WERI-Rb-1 (cell line): Measurements from ENCODE around the gene PYGB.

Experiments used
- DNase-seq: peaks from one replicate; pipeline ENCODE4 v3.0.0-alpha.2; 2020
- H3K27ac ChIP-seq: fragments of 250-450 bp; sonication (Bioruptor Pico); 2 replicates; pipeline ENCODE4 v1.5.1; 2020; ENCODE audit warnings: mild to moderate bottlenecking, moderate library complexity
- H3K27me3 ChIP-seq: fragments of 250-450 bp; sonication (Bioruptor Pico); 2 replicates; pipeline ENCODE4 v1.5.1; 2021; ENCODE audit warnings: mild to moderate bottlenecking, low read depth, moderate library complexity; ENCODE audit not compliant: insufficient read depth, severe bottlenecking
- H3K36me3 ChIP-seq: fragments of 250-450 bp; sonication (Bioruptor Pico); 2 replicates; pipeline ENCODE4 v1.5.1; 2020; ENCODE audit warnings: mild to moderate bottlenecking, moderate library complexity
- H3K4me3 ChIP-seq: 2 replicates; pipeline ENCODE4 v1.5.1; 2011; ENCODE audit warnings: low read depth, mild to moderate bottlenecking, control low read depth, low read length
- H3K9me3 ChIP-seq: fragments of 250-450 bp; sonication (Bioruptor Pico); 2 replicates; pipeline ENCODE4 v1.5.1; 2021; ENCODE audit warnings: mild to moderate bottlenecking, moderate library complexity; ENCODE audit not compliant: severe bottlenecking
- TF ChIP-seq, protein P1 (sequence below): IDR thresholded peaks from 2 replicates; pipeline ENCODE4 v1.5.1; 2011; ENCODE audit warnings: low read depth, mild to moderate bottlenecking, control low read depth, inconsistent platforms, low read length

PYGB gene

DNA sequence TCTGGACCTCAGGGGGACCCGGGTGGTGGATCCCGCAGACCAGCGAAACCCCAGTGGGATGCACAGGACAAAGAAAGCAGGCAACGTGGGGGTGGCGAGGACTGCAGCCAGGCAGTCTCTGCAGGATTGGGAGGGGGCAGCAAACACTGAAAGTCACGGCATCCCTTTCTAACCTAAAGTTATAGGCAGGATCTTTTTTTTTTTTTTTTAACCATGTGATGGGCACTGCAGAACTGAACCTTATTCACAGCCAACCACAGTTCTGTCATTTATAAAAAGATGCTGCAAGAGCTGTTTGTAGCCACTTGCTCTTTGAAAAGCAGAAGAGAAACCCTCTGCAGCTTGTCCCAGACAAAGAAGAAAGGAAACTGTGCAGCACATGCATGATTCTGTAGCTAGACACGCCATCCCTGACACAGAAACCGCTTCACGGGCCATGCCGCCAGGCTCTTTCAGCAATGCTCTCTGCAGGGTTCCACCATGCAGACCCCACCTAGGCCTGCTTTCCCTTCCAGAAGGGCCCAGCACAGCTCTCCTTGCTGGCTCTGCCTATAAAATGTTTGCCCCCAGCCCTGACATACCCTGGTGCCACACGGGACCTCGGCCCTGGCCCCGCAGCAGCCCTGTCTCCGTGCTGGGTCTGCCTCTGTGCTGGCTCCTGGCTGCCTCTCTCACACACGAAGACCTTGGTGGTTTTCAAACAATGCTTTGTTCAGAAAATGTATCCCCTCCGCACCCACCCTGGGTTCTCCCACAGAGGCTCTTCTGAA, 70.8 kb downstream of the PYGB start:
- peaks cover 27% of the 10 kb centered on the region for H3K36me3 ChIP-seq
- H3K27me3 ChIP-seq, result no peaks in the 10 kb centered on the region
- no peaks in the 10 kb centered on the region for H3K9me3 ChIP-seq
- peak overlapping the region; percentile 18; the same call in 1 of the 2 replicates for H3K27ac ChIP-seq
- no peak overlapping the region for H3K4me3 ChIP-seq
- DNase-seq, result no peak
- TF ChIP-seq, protein P1, sequence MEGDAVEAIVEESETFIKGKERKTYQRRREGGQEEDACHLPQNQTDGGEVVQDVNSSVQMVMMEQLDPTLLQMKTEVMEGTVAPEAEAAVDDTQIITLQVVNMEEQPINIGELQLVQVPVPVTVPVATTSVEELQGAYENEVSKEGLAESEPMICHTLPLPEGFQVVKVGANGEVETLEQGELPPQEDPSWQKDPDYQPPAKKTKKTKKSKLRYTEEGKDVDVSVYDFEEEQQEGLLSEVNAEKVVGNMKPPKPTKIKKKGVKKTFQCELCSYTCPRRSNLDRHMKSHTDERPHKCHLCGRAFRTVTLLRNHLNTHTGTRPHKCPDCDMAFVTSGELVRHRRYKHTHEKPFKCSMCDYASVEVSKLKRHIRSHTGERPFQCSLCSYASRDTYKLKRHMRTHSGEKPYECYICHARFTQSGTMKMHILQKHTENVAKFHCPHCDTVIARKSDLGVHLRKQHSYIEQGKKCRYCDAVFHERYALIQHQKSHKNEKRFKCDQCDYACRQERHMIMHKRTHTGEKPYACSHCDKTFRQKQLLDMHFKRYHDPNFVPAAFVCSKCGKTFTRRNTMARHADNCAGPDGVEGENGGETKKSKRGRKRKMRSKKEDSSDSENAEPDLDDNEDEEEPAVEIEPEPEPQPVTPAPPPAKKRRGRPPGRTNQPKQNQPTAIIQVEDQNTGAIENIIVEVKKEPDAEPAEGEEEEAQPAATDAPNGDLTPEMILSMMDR, result no peak

DNA sequence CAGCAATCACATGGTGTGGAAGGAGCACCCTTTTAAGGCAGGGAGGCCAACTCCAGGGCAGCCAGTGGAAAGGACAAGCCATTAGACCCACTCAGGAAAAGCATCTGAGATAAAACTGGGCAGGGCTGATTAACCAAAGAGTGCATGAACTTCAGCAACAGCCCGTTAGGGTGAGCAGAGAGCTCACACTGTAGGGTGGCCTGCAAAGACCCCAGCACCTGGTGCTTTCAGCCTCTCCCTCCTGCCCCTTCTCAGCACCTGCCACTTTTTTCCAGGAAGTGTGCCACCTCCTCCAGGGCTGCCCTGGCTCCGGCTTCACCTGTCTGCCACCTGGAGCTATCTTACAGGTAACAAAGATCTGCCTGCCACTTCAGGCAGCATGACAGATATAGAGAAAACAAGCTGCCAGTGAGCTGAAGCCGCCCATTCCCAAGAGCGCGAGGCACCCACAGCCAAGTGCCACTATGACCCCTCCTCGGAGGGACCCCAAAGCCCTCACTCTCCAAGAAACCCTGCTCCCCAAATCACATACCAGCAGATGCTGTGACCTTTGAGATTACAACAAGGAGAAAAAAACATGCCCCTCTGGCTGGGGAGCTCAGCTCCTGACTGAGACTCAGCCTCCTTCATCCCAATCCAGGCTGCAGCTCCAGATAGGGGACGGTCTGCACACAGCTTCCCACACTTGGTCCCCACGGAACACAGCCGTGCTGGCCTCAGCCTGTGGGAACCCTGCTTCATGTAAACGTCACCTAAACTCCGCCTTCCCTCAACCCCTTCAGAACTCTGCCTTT, 71.6 kb downstream of the PYGB start:
- Histone ChIP-seq H3K9me3 (no peaks in the 10 kb centered on the region), H3K4me3 (no peak overlapping the region), H3K36me3 (peaks cover 22% of the 10 kb centered on the region), H3K27me3 (no peaks in the 10 kb centered on the region), H3K27ac (peak overlapping the region; percentile 30)
- TF ChIP-seq, protein P1, result no peak
- no peak for DNase-seq

DNA sequence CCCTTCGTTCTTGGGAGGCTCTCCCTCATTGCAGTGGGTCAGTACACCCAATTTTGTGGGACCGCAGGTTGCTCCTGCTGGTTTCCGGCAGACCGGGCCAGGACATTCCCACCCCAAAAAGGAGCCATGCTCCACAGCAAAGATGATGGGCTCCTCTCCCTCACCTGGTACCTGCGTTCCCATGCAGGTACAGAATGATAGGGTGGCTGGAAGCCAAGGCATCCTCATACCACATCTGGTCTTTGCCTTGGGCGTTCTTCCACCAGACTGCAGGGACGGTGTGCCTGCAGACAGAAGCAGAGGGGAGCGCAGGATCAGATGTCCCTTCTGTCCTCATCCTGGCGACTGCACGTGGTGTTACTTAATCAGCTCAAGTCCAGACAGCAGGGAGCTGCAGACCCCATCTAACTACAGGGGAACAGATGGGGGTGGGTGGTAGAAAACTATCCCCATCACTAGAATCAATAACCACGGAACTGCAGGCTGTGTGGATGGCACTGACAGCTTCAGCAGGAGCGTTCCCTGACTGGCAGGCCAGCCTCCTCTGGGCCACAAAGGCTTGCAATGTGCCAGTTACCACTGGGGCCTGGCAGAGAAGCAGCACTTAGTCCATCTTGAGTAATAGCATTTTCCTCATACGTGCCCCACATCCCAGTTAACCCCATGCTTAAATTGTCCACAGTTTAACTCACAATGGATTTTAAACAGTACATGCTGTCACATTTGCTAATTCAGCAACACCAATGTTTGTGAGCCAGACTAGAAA, 72.3 kb downstream of the PYGB start:
- peak; percentile 79 for DNase-seq
- Histone ChIP-seq H3K27me3 (no peaks in the 10 kb centered on the region), H3K4me3 (no peak overlapping the region), H3K36me3 (peaks cover 22% of the 10 kb centered on the region), H3K9me3 (no peaks in the 10 kb centered on the region), H3K27ac (peak overlapping the region; percentile 33)
- TF ChIP-seq, protein P1, result no peak

DNA sequence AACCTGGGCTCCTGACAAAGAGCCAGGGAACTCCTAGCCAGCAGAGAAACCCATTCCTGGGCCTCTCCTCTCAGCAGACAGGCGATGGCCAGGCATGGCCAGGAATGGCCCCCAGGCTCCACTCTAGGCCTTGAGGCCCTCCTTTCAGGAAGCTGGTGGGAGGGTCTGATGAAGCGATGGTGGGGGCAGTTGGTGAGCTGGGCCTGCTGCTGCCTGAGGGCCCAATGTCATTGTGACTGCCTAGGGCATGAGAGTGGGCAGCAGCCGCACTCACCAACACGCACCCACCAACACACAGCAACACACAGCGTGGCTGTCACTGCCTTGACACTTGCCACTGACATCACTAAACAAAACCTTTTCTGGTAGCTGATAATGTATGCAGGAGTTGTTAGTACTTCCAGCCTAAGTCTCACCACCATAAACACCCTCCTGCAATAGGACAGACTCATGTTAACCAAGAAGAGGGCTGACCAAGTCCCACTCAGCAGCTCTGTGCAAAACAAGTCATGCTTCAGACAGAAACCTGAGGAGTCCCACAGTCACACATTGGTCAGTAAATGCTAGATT, 73.5 kb downstream of the PYGB start:
- Histone ChIP-seq H3K27me3 (no peaks in the 10 kb centered on the region), H3K27ac (peak overlapping the region; percentile 33), H3K4me3 (no peak overlapping the region), H3K9me3 (no peaks in the 10 kb centered on the region), H3K36me3 (peaks cover 21% of the 10 kb centered on the region)
- DNase-seq, result no peak
- TF ChIP-seq, protein P1, result no peak

DNA sequence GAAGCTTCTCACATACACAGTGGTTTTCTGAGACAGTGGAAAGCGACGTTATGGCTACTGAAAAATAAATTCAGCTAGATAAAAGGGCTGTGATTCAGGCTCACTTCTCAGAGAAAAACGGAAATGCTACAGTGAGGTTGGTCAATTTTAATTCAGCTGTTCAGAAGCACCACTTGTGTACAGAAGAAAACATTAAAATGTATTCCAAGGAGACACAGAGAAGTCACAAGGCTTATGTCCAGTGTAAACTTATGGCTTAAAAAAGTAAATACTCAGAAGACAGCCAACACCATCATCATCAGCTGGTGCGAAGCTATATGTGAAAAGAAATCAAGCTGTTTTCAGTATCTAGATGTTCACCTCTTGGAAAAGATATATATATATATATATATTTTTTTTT, 74.1 kb downstream of the PYGB start:
- no peaks in the 10 kb centered on the region for H3K27me3 ChIP-seq
- TF ChIP-seq, protein P1, result no peak

More for the DNA sequence above, 74.1 kb downstream of the PYGB start:
- Histone ChIP-seq H3K9me3 (no peaks in the 10 kb centered on the region), H3K36me3 (peaks cover 17% of the 10 kb centered on the region), H3K27ac (peak overlapping the region; percentile 33), H3K4me3 (no peak overlapping the region)
- no peak for DNase-seq
